ENCODE data around the gene MAP6.

MAP6 gene

GRCh38 chr11:75632450-75632849 lies 36.4 kb downstream of the MAP6 start:
- no peak for DNase-seq (ENCODE audit: extremely low read depth in 1 of 2, low read depth in 1 of 2)

DNA sequence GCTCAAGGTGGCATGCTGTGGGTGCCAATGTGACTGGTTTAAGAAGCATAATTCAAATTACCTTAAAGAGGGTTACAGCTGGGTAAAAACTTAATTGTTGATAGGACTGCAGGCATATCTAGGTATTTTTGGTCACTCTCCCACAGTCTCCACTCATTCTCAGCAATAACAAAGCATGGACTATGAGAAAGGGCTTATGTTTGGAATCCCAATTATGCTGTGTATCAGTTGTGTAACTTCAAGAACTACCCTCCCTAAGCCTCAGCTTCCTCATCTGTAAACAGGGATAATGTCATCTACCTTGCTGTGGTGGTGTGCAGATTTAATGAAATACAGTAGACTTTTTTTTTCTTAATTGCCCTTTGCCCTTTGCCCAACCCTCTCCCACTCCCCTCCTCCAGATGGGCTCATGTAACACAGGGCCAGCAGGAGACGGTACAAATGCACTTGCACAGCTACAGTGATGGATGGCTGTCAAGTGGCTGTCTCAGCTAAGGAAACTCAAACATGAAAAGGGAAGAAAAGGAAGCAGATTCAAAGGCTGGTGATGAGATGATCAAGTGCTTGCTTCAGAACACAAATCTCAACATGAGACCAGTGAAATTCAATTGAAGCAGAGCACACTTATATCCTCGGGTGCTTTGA lies 37.6 kb downstream of the MAP6 start:
- no peak for DNase-seq (ENCODE audit: extremely low read depth in 1 of 2, low read depth in 1 of 2)

GRCh38 chr11:75627906-75628668 lies 40.8 kb downstream of the MAP6 start:
- DNase-seq (ENCODE audit: extremely low read depth in 1 of 2, low read depth in 1 of 2), result no peak

DNA sequence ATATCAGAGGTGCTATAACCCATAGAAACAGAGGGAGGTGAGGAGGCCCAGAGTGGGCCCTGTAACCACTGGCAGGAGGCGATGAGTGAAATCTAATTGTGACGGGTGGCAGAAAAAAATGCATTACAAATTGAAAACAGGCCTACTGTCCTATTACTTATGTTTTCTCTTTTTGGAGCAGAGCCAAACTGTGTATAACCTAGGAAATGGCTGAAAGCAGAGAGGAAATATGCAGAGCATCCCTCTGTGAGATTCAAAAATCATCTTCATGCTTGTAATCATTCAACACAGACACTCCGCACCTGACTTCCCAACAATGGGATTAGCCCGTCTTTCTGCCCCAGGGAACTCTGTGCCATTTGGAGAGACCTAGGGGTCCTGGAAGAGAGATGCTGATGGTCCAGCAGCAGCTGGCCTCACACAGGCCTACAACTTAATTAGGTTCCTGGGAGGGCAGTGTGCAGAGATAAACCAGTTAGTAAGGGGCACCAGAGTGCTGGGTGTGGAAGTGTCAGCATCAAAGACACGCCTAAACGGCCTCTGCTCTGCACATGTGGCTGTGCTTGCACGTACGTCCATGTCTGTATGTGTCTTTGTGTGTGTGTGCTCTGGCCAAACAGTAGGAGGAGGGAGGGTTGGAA lies 41.8 kb downstream of the MAP6 start:
- no peak for DNase-seq (ENCODE audit: extremely low read depth in 1 of 2, low read depth in 1 of 2)

GRCh38 chr11:75625991-75626888 lies 42.6 kb downstream of the MAP6 start:
- no peak for DNase-seq (ENCODE audit: extremely low read depth in 1 of 2, low read depth in 1 of 2)

- DNase-seq (ENCODE audit: extremely low read depth in 1 of 2, low read depth in 1 of 2), result no peak
Measured at GRCh38 chr11:75625021-75625420, 43.8 kb downstream of the MAP6 start.

DNA sequence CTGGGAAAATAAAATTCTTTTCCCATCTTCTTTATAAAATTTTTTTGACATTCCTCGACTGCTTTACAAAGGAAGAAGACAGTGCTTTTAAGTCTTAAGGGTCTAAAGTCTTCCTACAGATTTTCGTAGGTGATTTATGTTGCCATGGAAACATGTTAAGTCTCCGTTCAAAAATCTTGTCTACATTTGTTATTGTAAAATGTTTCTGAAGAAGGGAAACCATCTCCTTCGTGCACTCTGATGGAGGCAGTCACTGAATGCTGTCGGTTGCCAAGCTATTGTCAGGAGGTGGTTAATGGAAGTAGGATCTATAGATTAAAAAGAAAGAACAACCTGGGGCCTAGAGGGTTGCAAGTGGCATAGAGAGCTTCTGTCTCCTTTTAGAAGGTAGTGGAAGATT lies 52.6 kb downstream of the MAP6 start:
- no peak for DNase-seq (ENCODE audit: extremely low read depth in 1 of 2, low read depth in 1 of 2)

DNA sequence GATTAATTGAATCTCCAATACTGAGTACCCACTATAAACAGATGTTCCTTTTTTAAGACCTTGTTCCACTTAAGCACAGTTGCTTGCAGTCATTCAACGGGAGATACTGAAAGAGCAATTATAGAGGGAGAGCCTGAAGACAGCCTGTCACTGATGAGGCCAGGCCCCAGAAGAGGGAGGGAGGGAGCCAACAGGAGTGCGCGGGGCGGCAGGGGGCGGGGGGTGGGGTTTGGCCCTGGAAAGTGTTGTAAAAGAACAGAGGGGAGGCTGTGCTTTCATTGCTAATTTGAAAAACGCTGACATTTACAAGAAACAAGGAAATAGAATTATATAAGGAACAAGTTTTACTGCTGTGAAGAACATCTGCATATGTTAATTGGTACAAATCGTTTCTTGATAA lies 53.1 kb downstream of the MAP6 start:
- DNase-seq (ENCODE audit: extremely low read depth in 1 of 2, low read depth in 1 of 2), result no peak

DNA sequence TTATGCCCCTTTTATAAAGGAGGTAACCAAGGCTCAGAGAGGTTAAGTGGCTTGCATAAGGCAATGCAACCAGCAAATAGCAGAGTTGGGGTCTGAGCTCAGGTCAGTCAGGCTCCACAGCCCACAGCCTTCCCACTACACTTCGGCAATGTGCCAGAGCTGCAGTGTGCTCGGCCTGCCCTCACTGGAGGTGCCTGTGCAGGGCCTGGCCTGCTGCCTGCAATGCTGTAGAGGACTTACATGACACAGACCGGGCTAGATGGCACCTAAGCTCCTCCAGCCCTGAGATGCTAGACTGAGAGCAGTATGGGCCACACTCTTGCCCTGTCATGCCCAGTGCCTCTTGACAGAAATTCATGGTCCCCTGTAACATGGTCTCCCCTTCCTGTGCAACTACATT lies 57.0 kb downstream of the MAP6 start:
- no peak for DNase-seq (ENCODE audit: extremely low read depth in 1 of 2, low read depth in 1 of 2)

GRCh38 chr11:75606099-75606498 lies 62.7 kb downstream of the MAP6 start:
- DNase-seq (ENCODE audit: extremely low read depth in 1 of 2, low read depth in 1 of 2), result no peak

- no peak for DNase-seq (ENCODE audit: extremely low read depth in 1 of 2, low read depth in 1 of 2)
Measured at GRCh38 chr11:75603791-75604736, 64.8 kb downstream of the MAP6 start.

DNA sequence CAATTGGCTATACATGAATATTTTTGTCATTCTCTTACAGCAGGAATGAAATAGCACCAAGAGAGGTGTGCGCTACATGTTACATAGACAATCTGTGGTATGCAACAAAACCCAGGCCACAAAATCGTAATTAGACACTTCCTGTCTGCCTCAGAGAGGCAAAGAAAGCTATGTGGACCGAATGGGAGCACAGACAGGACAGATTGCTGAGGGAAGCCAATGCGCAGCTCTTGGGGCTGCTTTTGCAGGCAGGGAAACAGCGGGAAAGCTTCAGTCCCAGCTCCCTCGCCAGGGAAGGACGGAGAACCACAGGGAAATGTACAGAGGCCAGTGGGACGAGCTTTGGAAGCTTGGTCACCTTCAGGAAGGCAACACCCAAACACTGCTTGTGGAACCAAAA lies 65.9 kb downstream of the MAP6 start:
- DNase-seq (ENCODE audit: extremely low read depth in 1 of 2, low read depth in 1 of 2), result no peak

GRCh38 chr11:75601494-75601893 lies 67.3 kb downstream of the MAP6 start:
- no peak for DNase-seq (ENCODE audit: extremely low read depth in 1 of 2, low read depth in 1 of 2)

DNA sequence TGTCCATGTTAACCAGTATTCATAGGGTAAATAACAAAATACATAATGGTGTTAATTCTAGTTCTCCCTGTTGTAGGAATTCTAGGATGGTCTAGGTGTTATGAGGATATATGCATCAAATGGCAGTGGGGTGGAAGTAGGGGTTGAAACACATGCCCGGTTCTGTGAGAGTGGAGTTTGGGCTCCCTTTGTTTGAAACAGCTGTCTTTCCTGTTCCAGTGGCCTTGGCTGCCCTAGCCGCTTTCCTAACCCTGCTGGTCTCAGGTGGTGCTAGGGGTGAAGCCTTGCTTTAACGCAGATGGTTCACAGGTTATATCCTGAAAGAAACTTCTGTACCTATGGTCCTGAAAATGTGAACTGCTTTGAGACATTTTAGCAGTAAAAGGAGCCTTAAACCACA lies 68.5 kb downstream of the MAP6 start:
- DNase-seq (ENCODE audit: extremely low read depth in 1 of 2, low read depth in 1 of 2), result no peak

- DNase-seq (ENCODE audit: extremely low read depth in 1 of 2, low read depth in 1 of 2), result no peak
Measured at GRCh38 chr11:75598900-75599299, 69.9 kb downstream of the MAP6 start.

- DNase-seq (ENCODE audit: extremely low read depth in 1 of 2, low read depth in 1 of 2), result no peak
Measured at GRCh38 chr11:75598264-75598663, 70.6 kb downstream of the MAP6 start.

DNA sequence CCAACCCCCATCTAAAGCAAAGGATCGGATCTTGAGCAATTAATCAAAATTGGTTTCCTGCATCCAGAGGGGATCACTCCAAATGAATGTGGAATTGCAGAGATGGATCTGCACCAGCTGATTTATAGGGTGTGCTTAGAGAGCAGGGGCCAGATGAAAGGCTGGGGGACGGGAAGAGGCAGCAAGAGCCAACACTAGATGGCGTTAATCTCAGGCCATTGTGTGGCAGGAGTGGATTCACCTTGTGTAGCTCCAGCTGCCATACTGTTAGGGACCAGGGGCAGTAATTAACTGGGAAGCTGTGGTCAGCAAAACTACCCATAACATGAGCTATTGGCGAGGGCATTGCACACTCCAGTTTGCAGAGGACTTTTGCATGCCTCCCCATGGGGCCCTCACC lies 71.2 kb downstream of the MAP6 start:
- DNase-seq (ENCODE audit: extremely low read depth in 1 of 2, low read depth in 1 of 2), result no peak

DNA sequence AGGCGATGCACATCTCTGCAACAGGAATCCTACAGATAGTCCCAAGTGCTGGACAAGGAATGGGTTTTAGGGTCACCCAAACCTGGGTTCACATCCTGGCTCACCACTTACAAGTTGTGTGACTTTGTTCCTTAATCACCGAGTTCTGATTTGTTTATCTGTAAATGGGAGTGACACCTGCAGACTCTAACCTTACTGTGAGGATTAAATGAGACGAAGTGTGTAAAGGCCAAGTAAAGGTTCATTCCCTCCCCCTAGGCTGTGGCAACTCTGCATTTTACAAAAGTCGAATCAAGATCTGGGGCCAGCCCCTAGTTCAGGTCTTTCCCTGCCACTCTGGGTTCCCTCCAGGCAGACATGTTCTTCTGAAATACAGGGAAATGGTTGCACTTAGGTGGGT lies 71.9 kb downstream of the MAP6 start:
- DNase-seq (ENCODE audit: extremely low read depth in 1 of 2, low read depth in 1 of 2), result no peak

DNA sequence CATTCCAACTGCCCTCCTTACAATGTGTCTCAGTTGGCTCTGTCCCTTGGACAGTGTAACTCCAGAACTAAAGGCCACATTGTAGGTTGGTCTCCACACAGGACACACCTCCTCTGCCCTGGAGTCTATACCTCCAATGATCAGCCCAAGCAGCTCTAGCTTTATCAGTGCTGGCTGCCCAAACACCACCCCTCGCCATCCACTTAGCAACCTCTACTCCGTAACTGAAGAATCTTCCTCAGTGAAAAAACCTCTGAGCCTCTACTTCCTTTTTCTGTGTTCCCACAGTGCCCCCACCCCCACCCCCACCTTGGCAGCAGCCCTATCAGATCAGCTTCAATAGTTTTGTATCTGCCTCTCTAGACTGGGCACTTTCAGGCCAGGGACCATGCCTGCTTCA lies 73.4 kb downstream of the MAP6 start:
- DNase-seq (ENCODE audit: extremely low read depth in 1 of 2, low read depth in 1 of 2), result no peak

DNA sequence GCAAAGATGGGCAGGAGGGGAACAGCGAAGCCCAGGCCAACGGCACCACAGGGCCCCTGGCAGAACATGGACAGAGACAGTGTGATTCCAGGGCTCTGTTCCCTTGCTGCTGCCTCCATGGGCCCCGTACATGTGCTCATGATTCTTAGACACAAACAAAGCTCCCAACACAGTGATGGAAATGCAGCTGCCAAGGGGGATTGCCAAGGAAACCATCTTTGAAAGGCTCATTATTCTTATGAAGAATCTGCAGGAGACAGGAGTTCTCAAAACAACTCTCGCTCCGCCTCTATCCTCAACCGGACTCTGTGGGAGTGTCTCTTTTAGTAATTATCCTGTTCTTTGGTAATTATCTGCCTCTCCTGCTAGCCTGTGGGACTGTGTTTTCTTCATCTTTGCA lies 74.6 kb downstream of the MAP6 start:
- DNase-seq (ENCODE audit: extremely low read depth in 1 of 2, low read depth in 1 of 2), result no peak
